PC-3 (cell line): Measurements from ENCODE around the gene PLAGL2.

ENCODE experiments used
- CTCF ChIP-seq: fragments of 300-600 bp; sonication (generic); conservative IDR thresholded peaks from 2 replicates; pipeline ENCODE4 v1.5.1; 2017; ENCODE audit warnings: antibody characterized with exemption, low read depth, mild to moderate bottlenecking, low read length
- EZH2phosphoT487 ChIP-seq: fragments of 300-600 bp; sonication (generic); IDR thresholded peaks from 2 replicates; pipeline ENCODE4 v1.6.1; 2018; ENCODE audit warnings: mild to moderate bottlenecking, antibody characterized with exemption, low read length, borderline replicate concordance

GRCh38 chr20:32238483-32239425, 31.2 kb upstream of the PLAGL2 start:
- TF ChIP-seq CTCF = no peak
- TF ChIP-seq EZH2phosphoT487 = no peak
